Endodermal cell (in vitro differentiated cells): ENCODE measurements around the gene DEFB129. TPM values are rescaled to one million over a fixed set of nuclear protein-coding genes. Genes with fewer than 3 reads are reported as not detected.

Experiments
- DNase-seq: peaks from one replicate; pipeline ENCODE4 v3.0.0-alpha.2; 2017
- H3K27ac ChIP-seq: 2 replicates; pipeline ENCODE4 v1.5.1; 2013; ENCODE audit warnings: mild to moderate bottlenecking, low read depth, low read length, moderate library complexity
- H3K27me3 ChIP-seq: 2 replicates; pipeline ENCODE4 v1.6.1; 2013; ENCODE audit warnings: mild to moderate bottlenecking, low read length, moderate library complexity; ENCODE audit not compliant: insufficient read depth, control insufficient read depth, poor library complexity, severe bottlenecking
- H3K36me3 ChIP-seq: 2 replicates; pipeline ENCODE4 v1.7.0; 2013; ENCODE audit warnings: mild to moderate bottlenecking, low read length, moderate library complexity; ENCODE audit not compliant: control insufficient read depth, insufficient read depth
- H3K4me1 ChIP-seq: one replicate; pipeline ENCODE4 v1.7.0; 2013; ENCODE audit warnings: low read length; ENCODE audit not compliant: control insufficient read depth, insufficient read depth
- H3K4me3 ChIP-seq: 2 replicates; pipeline ENCODE4 v1.5.1; 2013; ENCODE audit warnings: mild to moderate bottlenecking, low read length, moderate library complexity
- H3K9ac ChIP-seq: 2 replicates; pipeline ENCODE4 v1.6.1; 2013; ENCODE audit warnings: mild to moderate bottlenecking, low read length, moderate library complexity; ENCODE audit not compliant: poor library complexity, severe bottlenecking; ENCODE audit errors: extremely low read depth
- H3K9me3 ChIP-seq: 2 replicates; pipeline ENCODE4 v1.6.1; 2013; ENCODE audit warnings: mild to moderate bottlenecking, low read length, moderate library complexity; ENCODE audit not compliant: control insufficient read depth
- H3K27ac Mint-ChIP-seq: 2 replicates; pipeline ENCODE4 v1.8.0; 2020; ENCODE audit warnings: mixed read lengths
- H3K27me3 Mint-ChIP-seq: 2 replicates; pipeline ENCODE4 v1.8.0; 2021; ENCODE audit warnings: mild to moderate bottlenecking, mixed read lengths; ENCODE audit not compliant: insufficient read depth
- H3K36me3 Mint-ChIP-seq: 2 replicates; pipeline ENCODE4 v1.8.0; 2020; ENCODE audit warnings: low read depth, mixed read lengths
- H3K4me1 Mint-ChIP-seq: 2 replicates; pipeline ENCODE4 v1.8.0; 2020; ENCODE audit warnings: mixed read lengths
- H3K4me3 Mint-ChIP-seq: 2 replicates; pipeline ENCODE4 v1.8.0; 2020; ENCODE audit warnings: mild to moderate bottlenecking, moderate library complexity, mixed read lengths
- H3K9me3 Mint-ChIP-seq: 2 replicates; pipeline ENCODE4 v1.8.0; 2020; ENCODE audit warnings: mild to moderate bottlenecking, mixed read lengths
- CTCF ChIP-seq: fragments of 200-600 bp; sonication (generic); conservative IDR thresholded peaks from 2 replicates; pipeline ENCODE4 v1.5.0; 2021; ENCODE audit warnings: antibody characterized with exemption, mild to moderate bottlenecking
- WGBS, 2 experiments: methylation state at CpG; one replicate each; pipeline versions ENCODE4 v1.1.5 to v1.1.7; 2013; ENCODE audit warnings: missing lambda C conversion rate in 2 of 2, mixed read lengths in 1 of 2; ENCODE audit not compliant: insufficient coverage in 1 of 2, insufficient read length in 1 of 2; 5-methylcytosine and 5-hydroxymethylcytosine counted together
- total RNA-seq, 2 donors: library from RNA; stranded (reverse); fragmentation: NEBNext Ultra II Directional in 1 of 2; extraction: Animal tissue kit (Norgen Biotek cat#: 25700) in 1 of 2; gene quantifications; 2 replicates in 1 of 2; 3 replicates in 1 of 2; pipeline ENCODE4 v1.2.1, GENCODE V29; 2021

Gene DEFB129
- total RNA-seq, 2 donors from 2014 or later: not detected

- Mint-ChIP-seq H3K27me3 (peaks cover 46% of the 10 kb centered on the region), H3K27ac (no peak overlapping the region), H3K9me3 (no peaks in the 10 kb centered on the region), H3K4me3 (no peak overlapping the region), H3K4me1 (peaks cover 14% of the 10 kb centered on the region), H3K36me3 (no peaks in the 10 kb centered on the region)
- Histone ChIP-seq H3K36me3 (no peaks in the 10 kb centered on the region), H3K27me3 (peaks cover 61% of the 10 kb centered on the region), H3K9me3 (no peaks in the 10 kb centered on the region), H3K4me3 (no peak overlapping the region), H3K4me1 (peaks cover 4% of the 10 kb centered on the region), H3K27ac (no peak overlapping the region), H3K9ac (no peak overlapping the region)
- 83 to 86% methylated on average over 1 of the region's 1 CpG for WGBS, 2 experiments
- no peak for DNase-seq
- no peak for TF ChIP-seq CTCF
Observed at GRCh38 chr20:215796-216195, 11.3 kb upstream of the DEFB129 start.

GRCh38 chr20:217266-217665 is 9.8 kb upstream of the DEFB129 start:
- Histone ChIP-seq H3K27ac (no peak overlapping the region), H3K9me3 (no peaks in the 10 kb centered on the region), H3K4me3 (no peak overlapping the region), H3K36me3 (no peaks in the 10 kb centered on the region), H3K4me1 (no peaks in the 10 kb centered on the region), H3K9ac (no peak overlapping the region), H3K27me3 (peaks cover 65% of the 10 kb centered on the region)
- no peaks in the 10 kb centered on the region for H3K36me3 Mint-ChIP-seq
- TF ChIP-seq CTCF: no peak
- peaks cover 50% of the 10 kb centered on the region for H3K27me3 Mint-ChIP-seq
- H3K4me1 Mint-ChIP-seq: no peaks in the 10 kb centered on the region
- H3K27ac Mint-ChIP-seq: no peak overlapping the region
- no peak for DNase-seq
- no peak overlapping the region for H3K4me3 Mint-ChIP-seq
- no CpG with 5 or more reads among the region's 1 CpG for WGBS, 2 experiments
- no peaks in the 10 kb centered on the region for H3K9me3 Mint-ChIP-seq

- Mint-ChIP-seq H3K4me1 (no peaks in the 10 kb centered on the region), H3K9me3 (no peaks in the 10 kb centered on the region), H3K27me3 (peaks cover 52% of the 10 kb centered on the region), H3K27ac (no peak overlapping the region), H3K4me3 (no peak overlapping the region), H3K36me3 (no peaks in the 10 kb centered on the region)
- peak; percentile 83 for TF ChIP-seq CTCF
- H3K27ac ChIP-seq: no peak overlapping the region
- WGBS, 2 experiments: 0 to 3% methylated on average over 1 of the region's 1 CpG
- H3K36me3 ChIP-seq: no peaks in the 10 kb centered on the region
- H3K9ac ChIP-seq: no peak overlapping the region
- H3K9me3 ChIP-seq: no peaks in the 10 kb centered on the region
- H3K4me3 ChIP-seq: no peak overlapping the region
- no peaks in the 10 kb centered on the region for H3K4me1 ChIP-seq
- peaks cover 63% of the 10 kb centered on the region for H3K27me3 ChIP-seq
- DNase-seq: peak; percentile 69
Observed at GRCh38 chr20:219290-220115, 7.6 kb upstream of the DEFB129 start.
